GM12878 (cell line): ENCODE measurements around the gene RIIAD1. TPM values are rescaled to one million over a fixed set of nuclear protein-coding genes. Genes with fewer than 3 reads are reported as not detected.

ENCODE experiments used
- ATAC-seq: fragments of 200-7000 bp; cut with Tn5 transposase; 3 replicates; pipeline ENCODE4 v1.9.1; 2020; ENCODE audit warnings: mild to moderate bottlenecking, moderate library complexity
- BruUV-seq: library from RNA; stranded (reverse); fragments of 400-500 nt; replicated peaks from 2 replicates; lab custom pipeline; 2021; lab: Mats Ljungman, UMichigan
- CTCF ChIA-PET: fragments of 300-600 bp; sonication (Branson Sonifier 250); formaldehyde crosslinking; extraction: SDS; loops from one replicate; lab custom pipeline; 2021; ENCODE audit warnings: inconsistent platforms; lab: Yijun Ruan, JAX
- POLR2A ChIA-PET: fragments of 350-600 bp; formaldehyde crosslinking; extraction: SDS; loops from one replicate; lab custom pipeline; 2021; ENCODE audit warnings: inconsistent platforms; lab: Charles Lee
- RAD21 ChIA-PET: fragments of 300-600 bp; sonication (Branson Sonifier 250); formaldehyde crosslinking; loops from one replicate; lab custom pipeline; 2023; ENCODE audit warnings: antibody characterized with exemption; ENCODE audit not compliant: unreplicated experiment; lab: Charles Lee
- SMC1A ChIA-PET: fragments of 300-600 bp; sonication (Branson Sonifier 250); formaldehyde crosslinking; loops from one replicate; lab custom pipeline; 2023; ENCODE audit not compliant: unreplicated experiment, uncharacterized antibody; lab: Charles Lee
- DNase-seq: peaks from one replicate; pipeline ENCODE4 v3.0.0-alpha.2; 2011; ENCODE audit warnings: low read depth, low spot score
- FAIRE-seq: peaks from 3 replicates; lab custom pipeline; 2011; peaks lifted over from hg19 to GRCh38; lab: Jason Lieb, UNC
- H2AFZ ChIP-seq: 2 replicates; pipeline ENCODE4 v1.6.0; 2011; ENCODE audit warnings: low read depth, low read length, control low read depth; ENCODE audit not compliant: control insufficient read depth
- H3K27ac ChIP-seq: 2 replicates; pipeline ENCODE4 v1.5.1; 2011; ENCODE audit warnings: control low read depth; ENCODE audit not compliant: control insufficient read depth, insufficient read depth
- H3K27me3 ChIP-seq, 2 experiments: replicated peaks in 1 of 2; 2 replicates each; pipeline versions ENCODE4 v1.6.0 to v1.6.1; 2011; ENCODE audit warnings: low read length in 1 of 2; ENCODE audit not compliant: control insufficient read depth in 2 of 2, insufficient read depth in 2 of 2
- H3K36me3 ChIP-seq, 2 experiments: 2 replicates each; pipeline ENCODE4 v1.5.1; 2011; ENCODE audit warnings: low read length in 1 of 2; ENCODE audit not compliant: control insufficient read depth in 2 of 2, insufficient read depth in 2 of 2
- H3K4me1 ChIP-seq: 2 replicates; pipeline ENCODE4 v1.6.1; 2011; ENCODE audit warnings: mild to moderate bottlenecking, low read length, moderate library complexity, mixed read lengths; ENCODE audit not compliant: control insufficient read depth, insufficient read depth
- H3K4me2 ChIP-seq: 2 replicates; pipeline ENCODE4 v1.6.0; 2011; ENCODE audit warnings: control low read depth; ENCODE audit not compliant: control insufficient read depth, insufficient read depth
- H3K4me3 ChIP-seq: fragments of 200-600 bp; sonication (generic); 2 replicates; pipeline ENCODE4 v1.5.1; 2016
- H3K79me2 ChIP-seq: 2 replicates; pipeline ENCODE4 v1.6.0; 2011; ENCODE audit warnings: low read length; ENCODE audit not compliant: control insufficient read depth, insufficient read depth
- H3K9ac ChIP-seq: 2 replicates; pipeline ENCODE4 v1.8.0; 2011; ENCODE audit warnings: low read length, control low read depth, mixed read lengths; ENCODE audit not compliant: control insufficient read depth, insufficient read depth
- H3K9me3 ChIP-seq: replicated peaks from 3 replicates; pipeline ENCODE4 v1.5.1; 2011; ENCODE audit warnings: mild to moderate bottlenecking, low read length; ENCODE audit not compliant: control insufficient read depth, insufficient read depth
- H4K20me1 ChIP-seq: 2 replicates; pipeline ENCODE4 v1.6.0; 2011; ENCODE audit not compliant: control insufficient read depth, insufficient read depth
- BCL11A ChIP-seq: IDR thresholded peaks from 2 replicates; pipeline ENCODE4 v1.6.1; 2011; ENCODE audit warnings: low read depth, low read length
- BHLHE40 ChIP-seq, 2 experiments: fragments of 450-650 bp in 1 of 2; IDR thresholded peaks; 2 replicates each; pipeline ENCODE4 v1.6.1; 2011 to 2017; ENCODE audit warnings: low read depth in 2 of 2, borderline replicate concordance in 1 of 2, improper control_type of control experiment in 1 of 2, low read length in 1 of 2, mild to moderate bottlenecking in 1 of 2
- CBX5 ChIP-seq: sonication (generic); IDR thresholded peaks from 2 replicates; pipeline ENCODE4 v1.6.1; 2016; ENCODE audit warnings: low read depth, moderate library complexity, mild to moderate bottlenecking, inconsistent platforms
- HCFC1 ChIP-seq: fragments of 150-350 bp; IDR thresholded peaks from 2 replicates; pipeline ENCODE4 v1.6.1; 2014; ENCODE audit warnings: low read length
- HDAC2 ChIP-seq: fragments of 200-600 bp; sonication (generic); IDR thresholded peaks from 2 replicates; pipeline ENCODE4 v1.6.1; 2017
- IKZF2 ChIP-seq, 2 experiments: fragments of 450-650 bp; IDR thresholded peaks; 2 replicates each; pipeline ENCODE4 v1.6.1; 2017; ENCODE audit warnings: mild to moderate bottlenecking in 2 of 2, moderate library complexity in 2 of 2
- KLF5 ChIP-seq: fragments of 450-650 bp; IDR thresholded peaks from 2 replicates; pipeline ENCODE4 v1.6.1; 2014; ENCODE audit warnings: mild to moderate bottlenecking; ENCODE audit not compliant: partially characterized antibody
- MEF2A ChIP-seq: IDR thresholded peaks from 2 replicates; pipeline ENCODE4 v1.6.1; 2011; ENCODE audit warnings: low read depth, mild to moderate bottlenecking, low read length, moderate library complexity; ENCODE audit not compliant: insufficient read depth
- POLR2AphosphoS2 ChIP-seq: IDR thresholded peaks from 2 replicates; pipeline ENCODE4 v1.6.1; 2011; ENCODE audit warnings: low read depth, mild to moderate bottlenecking, low read length, improper control_type of control experiment, moderate library complexity
- RB1 ChIP-seq: fragments of 450-650 bp; formaldehyde crosslinking; IDR thresholded peaks from 2 replicates; pipeline ENCODE4 v1.6.1; 2017; ENCODE audit warnings: mild to moderate bottlenecking, borderline replicate concordance
- SMC3 ChIP-seq: IDR thresholded peaks from 2 replicates; pipeline ENCODE4 v1.6.1; 2011; ENCODE audit warnings: low read length, improper control_type of control experiment, borderline replicate concordance
- SP1 ChIP-seq: IDR thresholded peaks from one replicate; pipeline ENCODE4 v1.6.1; 2011; ENCODE audit warnings: low read depth, low read length
- ZNF217 ChIP-seq: fragments of 450-650 bp; IDR thresholded peaks from 2 replicates; pipeline ENCODE4 v1.6.1; 2017; ENCODE audit warnings: antibody characterized with exemption, mild to moderate bottlenecking
- WGBS: methylation state at CpG from one replicate; pipeline ENCODE4 v1.1.6; 2016; ENCODE audit warnings: low lambda C conversion rate; ENCODE audit not compliant: insufficient replicate concordance, insufficient coverage; ENCODE audit errors: missing lambda C conversion rate; 5-methylcytosine and 5-hydroxymethylcytosine counted together
- in situ Hi-C: fragments of 300-500 bp; cut with MboI; formaldehyde crosslinking; loops from 9 replicates; pipeline ENCODE4 v1.14.3; 2018; ENCODE audit warnings: mixed read lengths
- intact Hi-C: fragments of 100-400 bp; cut with micrococcal nuclease; formaldehyde crosslinking; loops from one replicate; pipeline ENCODE4 v1.14.2; 2022; ENCODE audit not compliant: unreplicated experiment
- polyA plus RNA-seq, 11 experiments: library from polyadenylated mRNA; depleted of rRNA in 4 of 11; unstranded in 6 of 11; stranded (reverse) in 5 of 11; fragments of >200 nt; fragmentation: Nextera tagmentation in 4 of 11; fragmentation: Illumina TruSeq in 1 of 11; extraction: Ambion mirVana in 4 of 11; extraction: Trizol in 1 of 11; gene quantifications; 1 replicate in 1 of 11; 2 replicates in 10 of 11; pipeline versions ENCODE4 v1.2.1 to v1.2.3, GENCODE V29; 2011 to 2016; ENCODE audit warnings: inconsistent platforms in 2 of 11, missing spikeins in 2 of 11, low read depth in 1 of 11
- total RNA-seq, 4 experiments: library from RNA; depleted of rRNA in 3 of 4; stranded (reverse); fragments of >200 nt in 3 of 4; fragmentation: Illumina TruSeq in 1 of 4; extraction: Trizol in 1 of 4; gene quantifications; 2 replicates each; pipeline versions ENCODE4 v1.2.1 to v1.2.3, GENCODE V29; 2013 to 2021
- TF ChIP-seq, protein P1 (sequence below): IDR thresholded peaks from 2 replicates; pipeline ENCODE4 v1.6.1; 2011; ENCODE audit warnings: low read depth, mild to moderate bottlenecking, low read length, moderate library complexity, borderline replicate concordance; ENCODE audit errors: extremely low read depth
- TF ChIP-seq, protein P2 (sequence below): IDR thresholded peaks from 2 replicates; pipeline ENCODE4 v1.6.1; 2012; ENCODE audit warnings: low read depth, low read length, improper control_type of control experiment
- TF ChIP-seq, protein P3 (sequence below): IDR thresholded peaks from 2 replicates; pipeline ENCODE4 v1.6.1; 2011; ENCODE audit warnings: low read depth, low read length, improper control_type of control experiment, borderline replicate concordance

RIIAD1 gene
- total and polyA plus RNA-seq, 10 of the 15 experiments (the other 5 are each of a cell fraction or from before 2014, with no cell fraction given): not detected

DNA sequence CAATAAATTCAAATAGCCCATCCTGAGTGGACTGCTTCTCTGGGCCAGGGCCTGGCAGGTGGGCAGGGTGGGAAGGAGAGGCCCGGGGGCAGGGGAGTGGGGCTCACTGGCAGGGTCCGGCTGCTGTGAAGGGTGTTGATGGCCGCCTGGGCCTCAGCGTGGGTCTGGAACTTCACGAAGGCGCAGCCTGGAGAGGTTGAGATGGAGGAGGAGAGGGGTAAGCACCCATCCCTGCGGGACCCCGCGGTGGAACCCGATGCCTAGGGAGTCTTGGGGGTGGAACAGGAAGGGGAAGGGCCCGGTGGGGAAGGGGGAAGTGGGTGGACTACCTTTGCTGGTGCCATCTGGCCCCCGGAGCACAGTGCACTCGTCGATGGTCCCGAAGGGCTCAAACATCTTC, 12.4 kb upstream of the RIIAD1 start:
- BruUV-seq: no TSS peak
- 22% methylated on average over 11 of the region's 15 CpGs for WGBS
- Histone ChIP-seq H3K36me3 (no peaks in the 10 kb centered on the region), H3K79me2 (no peaks in the 10 kb centered on the region), H3K4me3 (no peak overlapping the region), H3K4me2 (no peak overlapping the region), H3K9me3 (no peaks in the 10 kb centered on the region), H2AFZ (no peak overlapping the region), H3K27ac (no peak overlapping the region), H3K9ac (no peak overlapping the region), H3K4me1 (no peaks in the 10 kb centered on the region), H4K20me1 (no peaks in the 10 kb centered on the region), H3K27me3 (no peaks in the 10 kb centered on the region)
- FAIRE-seq: no peak
- intact Hi-C loops: no loop called here
- in situ Hi-C loops: no loop called here
- TF ChIP-seq BHLHE40 (IDR thresholded peaks at IDR 0.05; ENCODE audit: borderline replicate concordance in 1 of 2, low read depth in 2 of 2, low read length in 1 of 2): no peak
- no peak for TF ChIP-seq CBX5
- TF ChIP-seq, protein P1, sequence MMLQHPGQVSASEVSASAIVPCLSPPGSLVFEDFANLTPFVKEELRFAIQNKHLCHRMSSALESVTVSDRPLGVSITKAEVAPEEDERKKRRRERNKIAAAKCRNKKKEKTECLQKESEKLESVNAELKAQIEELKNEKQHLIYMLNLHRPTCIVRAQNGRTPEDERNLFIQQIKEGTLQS: no peak
- TF ChIP-seq, protein P2, sequence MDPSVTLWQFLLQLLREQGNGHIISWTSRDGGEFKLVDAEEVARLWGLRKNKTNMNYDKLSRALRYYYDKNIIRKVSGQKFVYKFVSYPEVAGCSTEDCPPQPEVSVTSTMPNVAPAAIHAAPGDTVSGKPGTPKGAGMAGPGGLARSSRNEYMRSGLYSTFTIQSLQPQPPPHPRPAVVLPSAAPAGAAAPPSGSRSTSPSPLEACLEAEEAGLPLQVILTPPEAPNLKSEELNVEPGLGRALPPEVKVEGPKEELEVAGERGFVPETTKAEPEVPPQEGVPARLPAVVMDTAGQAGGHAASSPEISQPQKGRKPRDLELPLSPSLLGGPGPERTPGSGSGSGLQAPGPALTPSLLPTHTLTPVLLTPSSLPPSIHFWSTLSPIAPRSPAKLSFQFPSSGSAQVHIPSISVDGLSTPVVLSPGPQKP: no peak
- no peak for TF ChIP-seq BCL11A
- no peak for TF ChIP-seq POLR2AphosphoS2
- TF ChIP-seq IKZF2 (IDR thresholded peaks at IDR 0.05): no peak
- TF ChIP-seq SMC3: no peak
- TF ChIP-seq ZNF217: no peak
- no peak for TF ChIP-seq RB1
- no peak for TF ChIP-seq MEF2A
- TF ChIP-seq, protein P3, sequence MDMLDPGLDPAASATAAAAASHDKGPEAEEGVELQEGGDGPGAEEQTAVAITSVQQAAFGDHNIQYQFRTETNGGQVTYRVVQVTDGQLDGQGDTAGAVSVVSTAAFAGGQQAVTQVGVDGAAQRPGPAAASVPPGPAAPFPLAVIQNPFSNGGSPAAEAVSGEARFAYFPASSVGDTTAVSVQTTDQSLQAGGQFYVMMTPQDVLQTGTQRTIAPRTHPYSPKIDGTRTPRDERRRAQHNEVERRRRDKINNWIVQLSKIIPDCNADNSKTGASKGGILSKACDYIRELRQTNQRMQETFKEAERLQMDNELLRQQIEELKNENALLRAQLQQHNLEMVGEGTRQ: no peak
- no peak for TF ChIP-seq HDAC2
- TF ChIP-seq KLF5: no peak
- TF ChIP-seq SP1: no peak
- no peak for TF ChIP-seq HCFC1
- ChIA-PET CTCF (no interaction called here), SMC1A (no interaction called here), POLR2A (no interaction called here), RAD21 (no interaction called here)
- no peak for ATAC-seq
- no peak for DNase-seq
